DND-41 (cell line): Measurements from ENCODE around the gene POLD1.
A peak's percentile ranks its signal among the peaks of the same experiment; 100 is the strongest.

ENCODE experiments used
- ATAC-seq: fragments of 200-7000 bp; cut with Tn5 transposase; 3 replicates; pipeline ENCODE4 v1.9.1; 2021; ENCODE audit warnings: low read depth; ENCODE audit not compliant: insufficient read depth
- DNase-seq: peaks from one replicate; pipeline ENCODE4 v3.0.0-alpha.2; 2020
- H2AFZ ChIP-seq: 2 replicates; pipeline ENCODE4 v1.6.0; 2012; ENCODE audit warnings: low read depth, low read length
- H3K27ac ChIP-seq: 2 replicates; pipeline ENCODE4 v1.5.1; 2012; ENCODE audit warnings: low read length, inconsistent platforms
- H3K27me3 ChIP-seq: fragments of 200-600 bp; sonication (generic); 2 replicates; pipeline ENCODE4 v1.6.0; 2012; ENCODE audit warnings: low read length, mild to moderate bottlenecking, inconsistent platforms; ENCODE audit not compliant: insufficient read depth, poor library complexity
- H3K36me3 ChIP-seq: 2 replicates; pipeline ENCODE4 v1.5.1; 2012; ENCODE audit warnings: low read length, inconsistent platforms; ENCODE audit not compliant: insufficient read depth
- H3K4me1 ChIP-seq: 2 replicates; pipeline ENCODE4 v1.5.1; 2012; ENCODE audit warnings: mild to moderate bottlenecking, low read length; ENCODE audit not compliant: insufficient read depth
- H3K4me2 ChIP-seq: 2 replicates; pipeline ENCODE4 v1.6.0; 2012; ENCODE audit warnings: mild to moderate bottlenecking, moderate library complexity, low read length, inconsistent platforms; ENCODE audit not compliant: insufficient read depth
- H3K4me3 ChIP-seq, 2 experiments: fragments of 200-600 bp in 1 of 2; shearing (Covaris generic) in 1 of 2; 2 replicates each; pipeline ENCODE4 v1.5.1; 2012 to 2016; ENCODE audit warnings: inconsistent platforms in 2 of 2, low read length in 2 of 2, mild to moderate bottlenecking in 2 of 2, low read depth in 1 of 2, moderate library complexity in 1 of 2
- H3K79me2 ChIP-seq: 2 replicates; pipeline ENCODE4 v1.6.0; 2012; ENCODE audit warnings: low read length, inconsistent platforms; ENCODE audit not compliant: insufficient read depth
- H3K9ac ChIP-seq: 2 replicates; pipeline ENCODE4 v1.6.0; 2012; ENCODE audit warnings: low read depth, mild to moderate bottlenecking, inconsistent platforms, low read length, moderate library complexity
- H3K9me3 ChIP-seq: 2 replicates; pipeline ENCODE4 v1.5.1; 2012; ENCODE audit warnings: low read length, moderate library complexity, mild to moderate bottlenecking, inconsistent platforms; ENCODE audit not compliant: insufficient read depth, severe bottlenecking
- H4K20me1 ChIP-seq: 2 replicates; pipeline ENCODE4 v1.6.0; 2012; ENCODE audit warnings: low read length; ENCODE audit not compliant: insufficient read depth
- EZH2 ChIP-seq: IDR thresholded peaks from 3 replicates; pipeline ENCODE4 v1.6.1; 2012; ENCODE audit warnings: borderline replicate concordance, low read depth, mild to moderate bottlenecking, moderate library complexity, low read length, inconsistent platforms; ENCODE audit not compliant: severe bottlenecking
- TF ChIP-seq, protein P1 (sequence below): IDR thresholded peaks from 2 replicates; pipeline ENCODE4 v1.5.1; 2012; ENCODE audit warnings: borderline replicate concordance, low read length, moderate library complexity, mild to moderate bottlenecking; ENCODE audit not compliant: poor library complexity, severe bottlenecking; ENCODE audit errors: extremely low read depth

The POLD1 gene

DNA sequence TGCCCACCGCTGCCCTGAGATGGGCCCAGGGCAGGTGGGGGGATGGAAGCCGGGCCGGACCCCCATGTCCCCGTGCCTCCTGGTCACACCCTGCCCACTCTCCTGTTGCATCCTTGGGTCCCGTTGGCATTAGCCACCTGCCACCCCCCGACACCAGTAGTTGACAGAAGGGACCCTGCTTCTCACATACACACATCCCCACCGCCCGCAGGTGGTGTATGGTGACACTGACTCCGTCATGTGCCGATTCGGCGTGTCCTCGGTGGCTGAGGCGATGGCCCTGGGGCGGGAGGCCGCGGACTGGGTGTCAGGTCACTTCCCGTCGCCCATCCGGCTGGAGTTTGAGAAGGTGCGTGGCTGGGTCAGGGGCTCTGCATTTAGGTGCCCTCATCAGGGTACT is 29.4 kb downstream of the POLD1 start:
- H3K4me2 ChIP-seq, result no peak overlapping the region
- no peaks in the 10 kb centered on the region for H3K27me3 ChIP-seq
- H3K4me3 ChIP-seq, result no peak overlapping the region
- no peak overlapping the region for H2AFZ ChIP-seq
- peaks cover 75% of the 10 kb centered on the region for H3K36me3 ChIP-seq
- no peaks in the 10 kb centered on the region for H3K9me3 ChIP-seq
- no peaks in the 10 kb centered on the region for H3K79me2 ChIP-seq
- no peak for ATAC-seq
- TF ChIP-seq, protein P1, sequence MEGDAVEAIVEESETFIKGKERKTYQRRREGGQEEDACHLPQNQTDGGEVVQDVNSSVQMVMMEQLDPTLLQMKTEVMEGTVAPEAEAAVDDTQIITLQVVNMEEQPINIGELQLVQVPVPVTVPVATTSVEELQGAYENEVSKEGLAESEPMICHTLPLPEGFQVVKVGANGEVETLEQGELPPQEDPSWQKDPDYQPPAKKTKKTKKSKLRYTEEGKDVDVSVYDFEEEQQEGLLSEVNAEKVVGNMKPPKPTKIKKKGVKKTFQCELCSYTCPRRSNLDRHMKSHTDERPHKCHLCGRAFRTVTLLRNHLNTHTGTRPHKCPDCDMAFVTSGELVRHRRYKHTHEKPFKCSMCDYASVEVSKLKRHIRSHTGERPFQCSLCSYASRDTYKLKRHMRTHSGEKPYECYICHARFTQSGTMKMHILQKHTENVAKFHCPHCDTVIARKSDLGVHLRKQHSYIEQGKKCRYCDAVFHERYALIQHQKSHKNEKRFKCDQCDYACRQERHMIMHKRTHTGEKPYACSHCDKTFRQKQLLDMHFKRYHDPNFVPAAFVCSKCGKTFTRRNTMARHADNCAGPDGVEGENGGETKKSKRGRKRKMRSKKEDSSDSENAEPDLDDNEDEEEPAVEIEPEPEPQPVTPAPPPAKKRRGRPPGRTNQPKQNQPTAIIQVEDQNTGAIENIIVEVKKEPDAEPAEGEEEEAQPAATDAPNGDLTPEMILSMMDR, result no peak
- no peak for TF ChIP-seq EZH2
- H4K20me1 ChIP-seq, result peaks cover 32% of the 10 kb centered on the region
- no peak overlapping the region for H3K9ac ChIP-seq
- H3K4me1 ChIP-seq, result no peaks in the 10 kb centered on the region
- no peak for DNase-seq
- H3K27ac ChIP-seq, result no peak overlapping the region

DNA sequence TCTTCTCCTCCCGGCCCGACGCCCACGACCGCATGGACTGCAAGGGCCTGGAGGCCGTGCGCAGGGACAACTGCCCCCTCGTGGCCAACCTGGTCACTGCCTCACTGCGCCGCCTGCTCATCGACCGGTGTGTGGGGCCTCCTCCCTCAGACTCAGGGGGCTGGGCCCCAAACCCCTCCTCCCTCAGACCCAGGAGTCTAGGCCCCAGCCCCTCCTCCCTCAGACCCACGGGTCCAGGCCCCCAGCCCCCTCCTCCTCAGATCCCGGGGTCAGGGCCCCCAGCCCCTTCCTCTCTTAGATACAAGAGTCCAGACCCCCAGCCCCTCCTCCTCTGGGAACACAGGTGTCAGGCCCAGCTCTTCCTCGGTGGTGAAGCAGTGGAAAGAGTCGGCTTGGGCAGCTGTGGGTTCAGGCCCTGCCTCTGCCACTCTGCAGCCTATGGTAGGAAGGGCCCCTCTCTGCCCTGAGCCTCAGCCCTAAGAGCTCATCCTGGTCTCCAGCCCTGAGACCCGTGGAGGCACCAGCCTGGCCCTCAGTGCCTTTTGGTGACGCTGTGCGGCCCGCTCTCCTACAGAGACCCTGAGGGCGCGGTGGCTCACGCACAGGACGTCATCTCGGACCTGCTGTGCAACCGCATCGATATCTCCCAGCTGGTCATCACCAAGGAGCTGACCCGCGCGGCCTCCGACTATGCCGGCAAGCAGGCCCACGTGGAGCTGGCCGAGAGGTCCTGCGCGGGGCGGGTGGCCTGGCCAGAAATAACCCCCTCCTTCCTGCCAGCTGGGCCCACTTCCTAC is 30.9 kb downstream of the POLD1 start:
- H3K27me3 ChIP-seq, result no peaks in the 10 kb centered on the region
- no peak overlapping the region for H3K9ac ChIP-seq
- no peak overlapping the region for H3K27ac ChIP-seq
- H3K9me3 ChIP-seq, result no peaks in the 10 kb centered on the region
- peaks cover 25% of the 10 kb centered on the region; the same call in 1 of the 2 replicates for H4K20me1 ChIP-seq
- H3K4me3 ChIP-seq, result no peak overlapping the region
- H3K79me2 ChIP-seq, result no peaks in the 10 kb centered on the region
- TF ChIP-seq, protein P1, result peak; percentile 56
- TF ChIP-seq EZH2, result no peak
- H2AFZ ChIP-seq, result no peak overlapping the region
- ATAC-seq (peak; percentile 51), DNase-seq (peak; percentile 42)
- peaks cover 9% of the 10 kb centered on the region for H3K4me1 ChIP-seq
- no peak overlapping the region for H3K4me2 ChIP-seq
- peaks cover 59% of the 10 kb centered on the region for H3K36me3 ChIP-seq

DNA sequence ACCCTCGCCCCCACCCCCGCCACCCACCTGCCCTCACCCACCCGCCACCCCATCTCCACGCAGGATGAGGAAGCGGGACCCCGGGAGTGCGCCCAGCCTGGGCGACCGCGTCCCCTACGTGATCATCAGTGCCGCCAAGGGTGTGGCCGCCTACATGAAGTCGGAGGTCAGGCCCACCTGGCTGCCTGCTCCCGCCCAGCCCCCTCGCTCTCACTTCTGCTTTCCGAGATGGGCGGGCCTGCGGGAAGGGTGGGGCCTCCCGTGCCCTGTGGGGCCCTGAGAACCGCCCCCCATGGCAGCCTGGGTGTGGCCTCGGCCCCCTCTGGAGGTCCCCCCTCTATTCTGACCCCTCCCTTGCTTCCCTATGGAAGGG is 31.5 kb downstream of the POLD1 start:
- ATAC-seq (no peak), DNase-seq (no peak)
- Histone ChIP-seq H3K4me3 (no peak overlapping the region), H3K4me2 (no peak overlapping the region), H3K36me3 (peaks cover 54% of the 10 kb centered on the region), H3K4me1 (peaks cover 9% of the 10 kb centered on the region), H2AFZ (no peak overlapping the region), H3K79me2 (no peaks in the 10 kb centered on the region), H3K27ac (no peak overlapping the region), H3K9me3 (no peaks in the 10 kb centered on the region), H4K20me1 (peaks cover 20% of the 10 kb centered on the region; the same call in 1 of the 2 replicates), H3K9ac (no peak overlapping the region), H3K27me3 (no peaks in the 10 kb centered on the region)
- TF ChIP-seq, protein P1, result no peak
- TF ChIP-seq EZH2, result no peak
